ENCODE results near the gene ZNF346.

- no peak for TF ChIP-seq POLR2A (IDR thresholded peaks at IDR 0.05)
- TF ChIP-seq, protein P1, sequence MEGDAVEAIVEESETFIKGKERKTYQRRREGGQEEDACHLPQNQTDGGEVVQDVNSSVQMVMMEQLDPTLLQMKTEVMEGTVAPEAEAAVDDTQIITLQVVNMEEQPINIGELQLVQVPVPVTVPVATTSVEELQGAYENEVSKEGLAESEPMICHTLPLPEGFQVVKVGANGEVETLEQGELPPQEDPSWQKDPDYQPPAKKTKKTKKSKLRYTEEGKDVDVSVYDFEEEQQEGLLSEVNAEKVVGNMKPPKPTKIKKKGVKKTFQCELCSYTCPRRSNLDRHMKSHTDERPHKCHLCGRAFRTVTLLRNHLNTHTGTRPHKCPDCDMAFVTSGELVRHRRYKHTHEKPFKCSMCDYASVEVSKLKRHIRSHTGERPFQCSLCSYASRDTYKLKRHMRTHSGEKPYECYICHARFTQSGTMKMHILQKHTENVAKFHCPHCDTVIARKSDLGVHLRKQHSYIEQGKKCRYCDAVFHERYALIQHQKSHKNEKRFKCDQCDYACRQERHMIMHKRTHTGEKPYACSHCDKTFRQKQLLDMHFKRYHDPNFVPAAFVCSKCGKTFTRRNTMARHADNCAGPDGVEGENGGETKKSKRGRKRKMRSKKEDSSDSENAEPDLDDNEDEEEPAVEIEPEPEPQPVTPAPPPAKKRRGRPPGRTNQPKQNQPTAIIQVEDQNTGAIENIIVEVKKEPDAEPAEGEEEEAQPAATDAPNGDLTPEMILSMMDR (IDR thresholded peaks at IDR 0.05) = no peak
These were observed 57.1 kb downstream of the ZNF346 start for GRCh38 chr5:177079606-177080005.
